ENCODE data around the gene DEXI.
"Not testable (repeated sequence)": the region's sequence is repeated elsewhere in the genome, so short reads cannot be mapped to it uniquely, and the experiment has no call there.

DEXI gene

GRCh38 chr16:10929853-10930754 is 12.2 kb downstream of the DEXI start:
- H3K9me3 ChIP-seq (ENCODE audit: control insufficient read depth, insufficient read depth, low read length): no peaks in the 10 kb centered on the region
- no peaks in the 10 kb centered on the region for H3K27me3 ChIP-seq (ENCODE audit: control insufficient read depth, low read length)
- H3K79me2 ChIP-seq (ENCODE audit: control insufficient read depth, low read length): peaks cover 6% of the 10 kb centered on the region; the same call in 1 of the 2 replicates
- no peaks in the 10 kb centered on the region for H3K4me1 ChIP-seq (ENCODE audit: control insufficient read depth, low read length)
- H3K27ac ChIP-seq (ENCODE audit: low read depth, low read length): no peak overlapping the region
- no peaks in the 10 kb centered on the region for H3K9me2 ChIP-seq (replicated peaks; ENCODE audit: control insufficient read depth, low read length)
- H3K4me3 ChIP-seq (ENCODE audit: low read length): no peak overlapping the region
- no peaks in the 10 kb centered on the region for H4K20me1 ChIP-seq (ENCODE audit: control insufficient read depth, insufficient read depth, low read depth, low read length)
- H3F3A ChIP-seq (ENCODE audit: control insufficient read depth, insufficient read depth): peaks cover 2% of the 10 kb centered on the region; the same call in 1 of the 2 replicates
- H3K4me2 ChIP-seq (ENCODE audit: low read length): no peak overlapping the region
- no peak for TF ChIP-seq CTCF (IDR thresholded peaks at IDR 0.05; ENCODE audit: low read depth, low read length, poor library complexity, severe bottlenecking)
- TF ChIP-seq EZH2phosphoT487 (IDR thresholded peaks at IDR 0.05; ENCODE audit: borderline replicate concordance, low read length): no peak
- H3K36me3 ChIP-seq (ENCODE audit: control insufficient read depth, low read length): peaks cover 6% of the 10 kb centered on the region

DNA sequence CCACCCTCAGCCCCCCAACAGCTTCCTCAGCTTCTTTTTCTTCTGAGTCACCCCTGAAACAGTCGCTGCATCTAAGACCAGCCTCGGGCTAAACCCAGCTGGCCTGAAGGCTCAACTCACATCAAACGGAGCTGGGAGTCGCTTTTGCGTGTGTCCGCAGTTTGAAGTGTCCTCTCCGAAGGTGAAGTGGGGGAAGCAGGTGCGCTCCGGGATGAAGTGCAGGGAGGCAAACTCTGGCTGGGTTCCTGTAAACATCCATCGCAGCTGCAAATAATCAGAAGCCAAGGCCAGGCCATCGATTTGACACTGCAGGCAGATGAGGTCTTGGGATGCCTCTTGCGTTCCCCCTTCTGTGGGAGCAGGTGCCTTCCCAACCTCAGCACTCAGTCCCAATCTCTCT is 13.2 kb downstream of the DEXI start:
- not testable (repeated sequence) for H4K20me1 ChIP-seq (ENCODE audit: control insufficient read depth, insufficient read depth, low read depth, low read length); H3K4me2 ChIP-seq (ENCODE audit: low read length); H3K4me1 ChIP-seq (ENCODE audit: control insufficient read depth, low read length); H3K79me2 ChIP-seq (ENCODE audit: control insufficient read depth, low read length); H3K9me2 ChIP-seq (replicated peaks; ENCODE audit: control insufficient read depth, low read length); H3K36me3 ChIP-seq (ENCODE audit: control insufficient read depth, low read length); H3K27me3 ChIP-seq (ENCODE audit: control insufficient read depth, low read length); H3K4me3 ChIP-seq (ENCODE audit: low read length); H3K9me3 ChIP-seq (ENCODE audit: control insufficient read depth, insufficient read depth, low read length); H3K27ac ChIP-seq (ENCODE audit: low read depth, low read length); H3F3A ChIP-seq (ENCODE audit: control insufficient read depth, insufficient read depth)

GRCh38 chr16:10927497-10928112 is 14.7 kb downstream of the DEXI start:
- peaks cover 19% of the 10 kb centered on the region for H3K36me3 ChIP-seq (ENCODE audit: control insufficient read depth, low read length)
- H3K27ac ChIP-seq (ENCODE audit: low read depth, low read length): no peak overlapping the region
- H3F3A ChIP-seq (ENCODE audit: control insufficient read depth, insufficient read depth): 0 out of 2 replicates have a peak, but pooled peaks cover 2% of the 10 kb centered on the region
- no peaks in the 10 kb centered on the region for H3K9me2 ChIP-seq (replicated peaks; ENCODE audit: control insufficient read depth, low read length)
- no peak overlapping the region for H3K4me3 ChIP-seq (ENCODE audit: low read length)
- no peaks in the 10 kb centered on the region for H3K79me2 ChIP-seq (ENCODE audit: control insufficient read depth, low read length)
- no peak for TF ChIP-seq CTCF (IDR thresholded peaks at IDR 0.05; ENCODE audit: low read depth, low read length, poor library complexity, severe bottlenecking)
- TF ChIP-seq EZH2phosphoT487 (IDR thresholded peaks at IDR 0.05; ENCODE audit: borderline replicate concordance, low read length): no peak
- no peaks in the 10 kb centered on the region for H4K20me1 ChIP-seq (ENCODE audit: control insufficient read depth, insufficient read depth, low read depth, low read length)
- H3K27me3 ChIP-seq (ENCODE audit: control insufficient read depth, low read length): no peaks in the 10 kb centered on the region
- no peak overlapping the region for H3K4me2 ChIP-seq (ENCODE audit: low read length)
- no peaks in the 10 kb centered on the region for H3K9me3 ChIP-seq (ENCODE audit: control insufficient read depth, insufficient read depth, low read length)
- no peaks in the 10 kb centered on the region for H3K4me1 ChIP-seq (ENCODE audit: control insufficient read depth, low read length)

GRCh38 chr16:10926867-10927266 is 15.4 kb downstream of the DEXI start:
- TF ChIP-seq CTCF (IDR thresholded peaks at IDR 0.05; ENCODE audit: low read depth, low read length, poor library complexity, severe bottlenecking) (no peak), EZH2phosphoT487 (IDR thresholded peaks at IDR 0.05; ENCODE audit: borderline replicate concordance, low read length) (no peak)
- H4K20me1 ChIP-seq (ENCODE audit: control insufficient read depth, insufficient read depth, low read depth, low read length): no peaks in the 10 kb centered on the region
- peaks cover 26% of the 10 kb centered on the region for H3K36me3 ChIP-seq (ENCODE audit: control insufficient read depth, low read length)
- H3K27me3 ChIP-seq (ENCODE audit: control insufficient read depth, low read length): no peaks in the 10 kb centered on the region
- H3K9me3 ChIP-seq (ENCODE audit: control insufficient read depth, insufficient read depth, low read length): no peaks in the 10 kb centered on the region
- H3K4me1 ChIP-seq (ENCODE audit: control insufficient read depth, low read length): no peaks in the 10 kb centered on the region
- H3K4me2 ChIP-seq (ENCODE audit: low read length): no peak overlapping the region
- no peak overlapping the region for H3K4me3 ChIP-seq (ENCODE audit: low read length)
- 0 out of 2 replicates have a peak, but pooled peaks cover 2% of the 10 kb centered on the region for H3F3A ChIP-seq (ENCODE audit: control insufficient read depth, insufficient read depth)
- no peaks in the 10 kb centered on the region for H3K9me2 ChIP-seq (replicated peaks; ENCODE audit: control insufficient read depth, low read length)
- H3K27ac ChIP-seq (ENCODE audit: low read depth, low read length): no peak overlapping the region
- no peaks in the 10 kb centered on the region for H3K79me2 ChIP-seq (ENCODE audit: control insufficient read depth, low read length)
